GM12892 (cell line): ENCODE data around the gene LRRC47.

ENCODE experiments used
- POLR2A ChIP-seq: IDR thresholded peaks from 2 replicates; pipeline ENCODE4 v1.6.1; 2011; ENCODE audit warnings: low read depth, low read length, control low read depth
- POLR2AphosphoS5 ChIP-seq: IDR thresholded peaks from 2 replicates; pipeline ENCODE4 v1.6.1; 2011; ENCODE audit warnings: low read depth, low read length, control low read depth
- TAF1 ChIP-seq: IDR thresholded peaks from 2 replicates; pipeline ENCODE4 v1.6.1; 2011; ENCODE audit warnings: low read depth, mild to moderate bottlenecking, control low read depth, low read length, borderline replicate concordance

DNA sequence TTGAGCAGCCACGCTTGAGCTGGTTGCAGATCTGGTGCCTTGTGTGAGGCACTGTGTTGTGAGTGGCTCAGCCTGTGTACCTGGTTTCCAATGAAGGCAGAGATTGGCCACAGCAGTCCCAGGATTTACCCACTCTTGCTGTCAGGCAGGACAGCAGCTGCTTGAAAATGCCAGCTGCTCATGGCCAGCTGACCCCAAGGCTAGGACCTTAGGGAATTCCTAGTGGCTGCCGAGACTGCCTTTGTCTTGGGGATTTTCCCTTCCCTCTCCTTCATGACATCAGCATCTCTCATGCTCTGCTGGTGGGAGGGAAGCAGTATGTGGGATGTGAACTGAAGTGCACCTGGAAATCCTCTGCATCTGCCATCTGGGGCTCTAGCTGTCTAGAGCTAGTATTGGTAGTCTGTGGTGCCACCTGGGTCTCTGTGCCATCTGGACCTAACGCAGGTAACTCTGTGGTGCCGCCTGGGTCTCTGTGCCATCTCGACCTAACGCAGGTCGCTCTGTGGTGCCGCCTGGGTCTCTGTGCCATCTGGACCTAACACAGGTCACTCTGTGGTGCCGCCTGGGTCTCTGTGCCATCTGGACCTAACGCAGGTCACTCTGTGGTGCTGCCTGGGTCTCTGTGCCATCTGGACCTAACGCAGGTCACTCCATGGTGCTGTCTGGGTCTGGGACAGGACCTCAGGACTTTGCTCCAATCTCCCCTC is 3.8 kb upstream of the LRRC47 start:
- TF ChIP-seq TAF1 (no peak), POLR2AphosphoS5 (no peak), POLR2A (no peak)
